HG03108 (cell line): Measurements from ENCODE around the gene ATP11A.
"Not testable (repeated sequence)": the region's sequence is repeated elsewhere in the genome, so short reads cannot be mapped to it uniquely, and the experiment has no call there.

Source experiments
- ATAC-seq: cut with Tn5 transposase; IDR thresholded peaks from one replicate; pipeline ENCODE4 v1.9.1; 2021; ENCODE audit warnings: moderate library complexity; ENCODE audit not compliant: unreplicated experiment

ATP11A gene

GRCh38 chr13:112772929-112773328, 83.1 kb downstream of the ATP11A start:
- ATAC-seq = no peak

DNA sequence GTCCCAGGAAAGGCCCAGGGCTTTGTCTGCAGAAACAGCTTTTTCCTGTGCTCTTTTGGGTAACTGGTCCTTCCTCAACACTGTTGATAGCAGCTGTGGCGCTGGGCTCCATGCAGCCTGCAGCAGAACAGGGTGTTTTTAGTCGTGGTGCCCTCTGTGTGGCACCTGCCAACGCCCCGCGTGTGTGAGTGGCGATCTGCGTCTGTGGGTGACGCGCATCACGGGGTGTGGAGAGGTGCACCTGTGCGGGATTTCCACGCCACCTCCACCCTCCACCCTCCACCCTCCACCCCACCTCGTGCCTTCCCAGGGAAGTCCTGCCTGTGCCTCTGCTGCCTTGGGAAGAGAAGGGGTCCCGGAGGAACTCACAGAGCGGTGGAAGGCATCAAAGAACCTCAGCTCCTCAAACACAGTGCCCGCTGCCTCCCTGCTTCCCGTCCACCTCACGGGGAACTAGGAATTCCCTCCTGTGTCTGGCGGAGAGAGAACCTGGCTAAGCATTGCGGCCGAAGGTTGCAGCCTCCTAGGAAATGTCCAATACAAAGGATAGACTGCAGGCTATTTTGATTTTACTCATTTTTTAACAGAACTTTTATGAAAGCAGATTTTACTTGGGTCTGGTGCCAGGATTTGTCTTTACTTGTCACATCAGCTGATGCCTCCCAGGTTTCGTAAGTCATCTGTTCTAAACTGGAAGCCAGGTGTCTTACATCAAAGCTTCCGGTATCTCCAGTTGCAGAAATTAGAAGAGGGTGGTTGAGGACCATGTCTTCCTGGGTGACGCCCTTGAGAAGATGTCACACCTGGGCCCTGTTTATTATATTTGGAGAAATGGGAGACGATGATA, 84.0 kb downstream of the ATP11A start:
- ATAC-seq = no peak

- ATAC-seq = no peak
These were observed 84.6 kb downstream of the ATP11A start for GRCh38 chr13:112774448-112774792.

DNA sequence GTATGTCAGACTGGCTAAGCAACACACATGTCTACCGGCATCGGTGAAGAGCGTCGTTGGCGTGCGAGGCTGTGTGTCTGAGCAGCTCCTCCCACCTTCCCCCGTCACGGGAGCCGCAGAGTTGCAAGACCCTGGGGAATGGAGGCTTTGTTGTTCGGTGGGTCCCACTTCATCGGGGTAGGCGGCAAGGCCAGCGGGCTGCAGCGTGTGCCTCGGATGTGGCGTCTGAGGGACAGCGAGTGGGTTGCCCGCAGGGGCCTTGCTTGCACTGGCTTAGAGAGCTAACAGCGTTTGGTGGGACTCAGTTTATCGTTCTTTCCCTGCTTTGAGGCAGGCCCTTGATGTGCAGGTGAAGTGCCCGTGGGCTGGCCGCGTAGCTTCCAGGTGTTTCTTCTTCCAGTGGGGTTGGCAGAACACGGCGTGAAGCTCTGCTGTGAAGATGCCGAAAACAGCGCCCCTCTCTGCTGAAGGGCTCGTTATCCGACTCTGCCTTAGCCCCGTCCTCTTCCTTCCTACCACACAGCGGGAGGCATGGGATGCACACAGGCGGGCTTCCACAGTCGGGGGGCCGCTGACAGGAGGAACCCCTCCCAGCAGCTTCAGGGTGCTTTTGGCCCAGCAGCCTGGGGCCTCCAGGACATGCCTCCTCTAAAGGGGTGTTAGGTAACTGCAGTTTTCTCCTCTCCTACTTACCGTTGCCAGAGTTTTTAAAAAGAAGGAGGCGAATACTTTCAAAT, 85.2 kb downstream of the ATP11A start:
- no peak for ATAC-seq

DNA sequence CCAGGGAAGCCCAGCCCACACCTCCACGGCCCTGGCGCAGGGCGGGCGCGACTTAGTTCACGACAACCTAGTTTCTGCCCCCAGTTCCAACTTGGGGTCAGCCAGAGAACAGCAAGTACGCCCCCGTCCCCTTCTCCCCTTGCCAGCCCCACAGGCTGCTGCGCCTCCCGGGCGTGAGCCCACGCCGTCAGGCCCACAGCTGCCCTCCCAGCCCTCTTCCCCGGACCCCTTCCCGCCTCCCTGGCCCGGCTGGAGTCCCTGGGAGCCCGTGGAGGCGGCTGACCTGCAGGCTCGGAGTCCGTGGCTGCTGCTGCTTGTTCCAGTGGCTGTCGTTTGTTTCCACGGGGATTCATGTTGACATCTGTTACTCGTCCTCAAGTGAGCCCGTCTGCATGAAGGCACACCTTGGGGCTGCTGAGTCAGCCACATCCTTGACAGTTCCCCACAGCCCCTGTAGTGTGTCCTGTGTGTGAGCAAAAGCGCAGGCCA, 86.0 kb downstream of the ATP11A start:
- no peak for ATAC-seq

GRCh38 chr13:112776354-112776753, 86.5 kb downstream of the ATP11A start:
- ATAC-seq = no peak

- no peak for ATAC-seq
These were observed 87.1 kb downstream of the ATP11A start for GRCh38 chr13:112776971-112777370.

GRCh38 chr13:112777637-112778406, 88.0 kb downstream of the ATP11A start:
- no peak for ATAC-seq

DNA sequence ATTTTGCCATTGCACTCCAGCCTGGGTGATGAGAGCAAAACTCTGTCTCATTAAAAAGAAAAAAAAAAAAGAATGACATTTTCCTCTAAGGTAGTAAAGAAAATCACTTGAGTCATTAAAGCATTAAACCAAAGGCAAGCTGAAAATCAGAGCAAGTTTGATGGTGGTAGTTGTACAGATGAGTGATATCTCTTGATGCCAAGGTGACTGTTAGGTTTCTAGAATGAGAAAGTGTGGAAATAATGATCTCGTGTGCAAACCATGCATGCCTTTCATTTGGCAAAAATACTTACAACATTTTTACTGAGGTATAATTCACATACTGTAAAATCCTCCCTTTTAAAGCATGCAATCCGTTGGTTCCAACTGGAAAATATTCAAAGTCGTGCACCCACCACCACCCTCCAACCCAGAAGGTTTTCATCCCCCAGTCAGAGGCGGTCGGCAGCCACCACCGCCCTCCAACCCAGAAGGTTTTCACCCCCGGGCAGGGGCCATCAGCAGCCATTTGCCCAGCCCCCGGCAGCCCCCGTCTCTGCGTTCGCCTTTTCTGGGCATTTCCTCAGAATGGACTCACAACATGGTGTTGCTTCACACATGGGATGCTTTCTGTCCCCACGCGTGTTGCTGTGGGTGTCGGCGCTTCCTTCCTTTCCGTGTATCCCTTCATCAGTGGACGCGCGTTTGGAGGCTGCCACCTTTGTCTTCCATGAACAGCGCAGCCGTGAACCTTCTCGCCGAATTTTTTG, 90.2 kb downstream of the ATP11A start:
- ATAC-seq = no peak

- no peak for ATAC-seq
These were observed 91.4 kb downstream of the ATP11A start for GRCh38 chr13:112781287-112781686.

- no peak for ATAC-seq
These were observed 92.1 kb downstream of the ATP11A start for GRCh38 chr13:112781881-112782361.

DNA sequence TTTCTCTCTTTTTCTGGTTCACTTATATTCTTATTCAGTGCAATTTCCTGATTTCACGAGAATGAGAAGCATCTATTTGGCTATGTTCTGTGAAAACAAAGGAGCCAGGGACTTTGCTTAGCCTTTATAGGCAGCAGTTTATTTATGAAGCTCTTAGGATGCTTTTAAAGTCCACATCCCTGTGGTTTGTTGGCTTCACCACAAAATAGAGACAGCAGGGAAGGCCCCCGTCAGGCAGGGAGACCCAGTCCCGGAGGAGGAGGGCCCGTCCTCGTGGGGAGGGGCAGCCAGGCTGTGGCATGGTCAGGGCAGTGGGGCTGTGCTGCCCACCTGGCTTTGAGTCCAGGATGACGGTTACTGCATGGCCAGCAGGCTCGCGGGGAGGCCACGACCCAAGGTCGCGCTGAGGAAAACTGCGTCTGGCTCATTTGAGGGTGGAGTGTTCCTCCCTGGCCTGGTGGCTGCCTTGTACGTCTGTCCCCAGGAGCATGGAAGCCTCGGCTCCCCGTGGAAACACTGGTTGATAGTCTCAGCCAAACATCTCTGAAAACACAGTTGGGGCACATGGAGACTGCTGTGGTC, 92.7 kb downstream of the ATP11A start:
- no peak for ATAC-seq

GRCh38 chr13:112783135-112783977, 93.5 kb downstream of the ATP11A start:
- no peak for ATAC-seq

DNA sequence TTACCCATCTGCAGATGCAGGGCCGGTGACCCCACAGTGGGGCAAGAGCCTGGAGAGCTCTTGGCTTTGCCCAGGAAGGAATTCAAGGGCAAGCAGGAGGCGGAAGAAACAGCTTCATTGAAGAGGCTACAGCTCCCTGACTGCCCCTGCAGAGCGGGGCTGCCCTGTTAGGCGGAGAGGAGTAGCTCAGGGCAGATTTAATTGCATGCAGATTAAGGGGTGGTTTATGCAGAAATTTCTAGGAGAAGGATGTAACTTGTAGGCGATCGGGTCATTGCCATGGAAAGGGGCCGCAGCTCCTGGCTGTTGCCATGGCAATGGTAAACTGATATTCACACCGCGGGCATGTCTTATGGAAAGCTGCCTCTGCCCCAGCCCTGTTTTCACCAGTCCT, 94.1 kb downstream of the ATP11A start:
- no peak for ATAC-seq

GRCh38 chr13:112784811-112785482, 95.1 kb downstream of the ATP11A start:
- no peak for ATAC-seq

GRCh38 chr13:112785483-112785856, 95.6 kb downstream of the ATP11A start:
- no peak for ATAC-seq

DNA sequence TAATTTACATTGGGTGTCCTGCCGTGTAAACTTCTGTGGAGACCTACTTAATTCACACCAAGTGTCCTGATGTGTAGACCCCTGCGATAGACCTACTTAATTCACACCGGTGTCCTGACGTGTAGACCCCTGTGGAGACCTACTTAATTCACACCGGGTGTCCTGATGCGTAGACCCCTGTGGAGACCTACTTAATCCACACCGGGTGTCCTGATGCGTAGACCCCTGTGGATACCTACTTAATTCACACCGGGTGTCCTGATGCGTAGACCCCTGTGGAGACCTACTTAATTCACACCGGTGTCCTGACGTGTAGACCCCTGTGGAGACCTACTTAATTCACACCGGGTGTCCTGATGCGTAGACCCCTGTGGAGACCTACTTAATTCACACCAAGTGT, 97.0 kb downstream of the ATP11A start:
- ATAC-seq = not testable (repeated sequence)

DNA sequence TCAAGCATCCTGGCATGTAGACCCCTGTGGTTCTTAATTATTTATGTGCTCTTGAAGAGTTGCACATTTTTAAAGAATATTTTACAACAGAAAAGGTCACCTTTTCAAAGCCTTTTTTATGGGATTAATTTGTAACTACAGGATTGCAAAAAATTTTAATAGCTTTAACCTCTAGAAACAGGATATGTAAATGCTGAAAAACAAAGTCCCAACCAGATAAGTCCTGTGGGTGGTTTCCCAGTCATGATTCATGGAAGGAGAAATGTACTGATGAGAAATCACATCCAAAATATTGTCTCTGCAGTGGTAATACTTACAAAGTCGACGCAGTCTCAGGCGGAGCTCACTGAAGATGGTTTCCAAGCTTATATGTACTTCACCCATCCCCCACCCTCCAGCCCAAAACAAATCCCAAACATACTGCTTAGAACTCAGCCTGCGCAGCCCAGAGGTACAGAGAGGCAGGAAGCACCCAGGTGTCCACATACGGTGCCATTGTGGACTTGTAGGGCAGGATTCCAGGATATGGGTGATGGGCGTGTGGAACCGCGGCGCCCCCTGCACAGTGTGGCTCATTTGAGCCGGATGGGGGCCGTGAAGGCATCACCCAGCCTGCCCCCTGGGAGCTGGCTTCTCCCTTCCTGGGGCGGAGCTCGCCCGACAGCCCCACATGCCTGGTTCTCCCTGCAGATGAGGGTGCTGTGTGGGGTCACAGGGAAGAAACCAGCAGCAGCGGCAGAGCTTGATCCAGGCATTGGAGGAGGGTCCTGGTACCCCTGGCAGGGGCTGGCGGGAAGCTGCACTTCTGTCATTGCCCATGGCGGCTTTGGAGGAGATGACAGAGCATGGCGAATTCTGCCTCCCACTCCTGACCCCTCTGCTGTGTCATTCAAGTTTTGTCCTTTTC, 101.2 kb downstream of the ATP11A start:
- no peak for ATAC-seq
